ENCODE data around the gene TWF1.
A peak's percentile ranks its signal among the peaks of the same experiment; 100 is the strongest.
"Not testable (repeated sequence)": the region's sequence is repeated elsewhere in the genome, so short reads cannot be mapped to it uniquely, and the experiment has no call there.

Gene TWF1

DNA sequence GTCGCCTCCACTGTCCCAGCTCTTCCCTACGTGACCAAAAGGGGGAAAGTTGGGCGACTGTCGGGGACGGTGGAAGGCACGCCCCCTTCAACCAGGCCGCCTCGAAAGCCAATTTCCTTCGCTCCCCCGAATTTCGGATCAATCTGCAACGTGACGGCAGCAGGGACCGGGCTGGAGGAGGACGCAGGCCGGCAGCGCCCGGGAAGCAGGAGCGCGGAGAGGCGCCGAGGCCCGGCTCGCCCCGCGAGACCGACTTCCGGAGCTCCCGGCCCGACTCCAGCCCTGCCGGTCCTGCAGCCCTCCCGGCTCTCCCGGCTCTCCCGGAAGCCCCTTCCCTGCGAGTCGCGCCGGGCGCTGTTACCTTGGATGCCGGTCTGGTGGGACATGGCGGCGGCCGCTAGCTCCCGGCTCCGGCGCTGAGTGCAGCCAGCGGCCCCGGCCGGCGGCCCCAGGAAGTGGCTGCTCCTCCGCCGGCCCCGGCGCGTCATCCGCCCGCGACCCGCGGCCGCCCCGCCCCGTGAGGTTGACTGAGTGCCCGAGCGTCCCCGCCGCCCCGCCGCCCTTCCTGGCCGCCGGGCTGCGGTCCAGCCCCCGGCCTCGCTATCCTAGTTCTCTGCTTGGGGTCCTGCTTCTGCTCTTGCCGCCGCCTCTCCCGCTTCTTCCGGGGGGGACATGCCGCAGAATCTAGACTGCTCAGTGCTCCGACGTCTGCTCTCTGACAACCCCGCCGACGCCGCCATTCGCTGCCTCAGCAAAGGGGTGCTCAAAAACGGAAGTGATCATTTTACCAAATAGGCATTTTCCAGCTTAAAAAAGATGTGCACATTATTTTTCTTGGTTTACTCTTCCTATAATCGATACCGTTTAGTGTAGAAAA, at the start of gene TWF1:
TSS of gene TWF1 (minus strand) at position 458 of the 877 bp plus-strand sequence. CDS start at position 386, 72 bp downstream.
- DNase-seq = peak in 1 of 2 experiments; percentile 54

DNA sequence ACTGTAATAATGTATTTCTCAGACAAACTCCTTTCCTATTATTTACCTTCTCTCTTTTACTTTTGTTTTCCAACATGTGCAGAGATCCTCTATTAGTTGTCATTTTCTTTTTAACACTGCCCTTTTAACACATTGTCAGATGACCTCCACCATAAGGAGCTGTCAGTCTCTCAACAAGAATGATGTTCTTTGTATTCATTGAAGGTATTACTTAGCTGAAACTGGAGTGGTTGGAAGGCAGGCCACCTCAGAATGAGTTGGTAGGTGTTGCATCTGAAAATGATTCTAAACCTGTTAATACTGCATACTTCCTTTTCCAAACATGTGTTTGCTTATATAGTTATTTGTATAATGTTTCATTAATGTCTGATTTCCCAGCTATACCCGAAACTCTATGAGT, 46.6 kb upstream of the TWF1 start:
- DNase-seq = no peak

GRCh38 chr12:43848786-43849185, 42.7 kb upstream of the TWF1 start:
- no peak for DNase-seq

GRCh38 chr12:43848226-43848507, 42.0 kb upstream of the TWF1 start:
- DNase-seq = no peak

- DNase-seq = not testable (repeated sequence)
These were observed 41.5 kb upstream of the TWF1 start for GRCh38 chr12:43847425-43848225.

GRCh38 chr12:43842259-43842658, 36.1 kb upstream of the TWF1 start:
- DNase-seq = no peak

DNA sequence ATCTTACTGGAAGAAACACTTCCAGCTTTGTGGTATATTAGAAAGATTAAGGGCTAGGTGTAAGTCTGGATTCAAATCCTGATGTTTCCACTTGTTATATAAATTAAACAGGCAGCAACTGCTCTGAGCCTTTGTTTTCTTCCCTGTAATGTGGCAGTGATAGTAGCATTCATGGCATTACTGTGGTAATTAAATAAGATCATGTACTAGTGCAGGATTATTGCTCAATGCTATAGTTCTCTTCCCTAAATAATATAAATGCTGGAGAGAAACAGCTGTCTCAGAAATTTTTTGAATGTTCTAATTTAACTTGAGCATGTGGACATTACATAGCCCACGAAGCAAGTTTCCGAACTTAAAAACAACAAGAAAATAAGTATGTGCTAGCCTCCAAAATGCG, 35.1 kb upstream of the TWF1 start:
- DNase-seq = no peak

- DNase-seq = no peak
These were observed 34.2 kb upstream of the TWF1 start for GRCh38 chr12:43840338-43840737.

- no peak for DNase-seq
These were observed 30.4 kb upstream of the TWF1 start for GRCh38 chr12:43836475-43836989.

DNA sequence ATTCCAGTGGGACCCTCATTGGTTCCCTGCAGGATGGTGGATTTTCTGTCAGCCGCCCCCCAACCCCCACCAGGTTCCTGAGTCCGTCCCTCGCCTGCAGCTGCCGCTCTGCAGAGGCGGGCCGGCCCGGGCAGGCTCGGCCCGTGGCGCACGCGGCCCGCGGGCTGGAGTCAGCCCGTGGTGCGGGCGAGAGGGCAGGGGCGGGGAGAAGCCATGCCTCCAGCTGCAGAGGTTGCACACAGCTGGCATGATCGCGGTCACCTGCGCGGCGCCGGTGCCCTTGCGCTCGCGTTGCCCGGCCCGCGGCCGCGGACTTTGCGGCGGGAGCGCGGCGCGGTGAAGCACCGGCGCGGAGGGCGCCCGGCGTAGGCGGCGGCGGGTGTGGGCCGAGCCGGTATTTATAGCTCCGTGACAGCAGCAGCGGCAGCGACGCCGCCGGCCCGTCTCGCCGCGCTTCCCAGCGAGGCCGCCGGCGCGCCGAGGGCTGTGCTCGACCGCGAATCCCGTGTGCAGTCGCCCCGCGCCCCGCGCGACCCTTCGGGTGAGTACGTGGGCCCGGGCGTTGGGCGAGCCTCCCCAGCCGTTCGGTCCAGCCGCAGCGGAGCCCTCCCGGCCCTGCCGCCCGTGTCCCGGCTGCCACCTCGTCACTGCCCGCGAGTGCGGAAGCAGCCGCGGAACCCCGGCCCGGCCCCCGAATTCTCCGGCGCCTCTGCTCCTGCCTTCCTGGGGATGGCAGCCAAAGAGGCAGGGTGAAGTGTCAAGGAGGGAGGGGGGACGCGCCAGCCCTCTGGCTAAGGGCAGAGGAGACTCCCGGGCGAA, 29.7 kb upstream of the TWF1 start, which contains the start of gene TMEM117:
TSS of gene TMEM117 (plus strand) at position 426 of the 819 bp plus-strand sequence.
- no peak for DNase-seq

DNA sequence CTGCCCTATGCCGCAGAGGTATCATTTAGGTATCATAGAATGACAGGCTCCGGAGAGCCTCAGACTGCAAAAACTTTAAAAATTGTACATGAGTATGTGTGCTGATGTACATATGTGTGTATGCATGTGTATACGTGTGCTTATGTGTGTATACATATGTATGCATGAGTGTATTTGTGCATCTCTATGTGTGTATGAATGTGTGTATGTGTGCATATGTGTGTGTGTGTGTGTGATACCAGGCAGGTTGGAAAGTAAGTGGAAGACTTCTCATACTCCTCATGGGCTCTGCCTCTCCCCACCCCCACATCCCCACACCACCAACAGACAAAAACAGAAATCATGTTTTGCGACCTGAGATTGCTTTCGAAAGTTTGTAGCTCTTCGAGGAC, 29.1 kb upstream of the TWF1 start:
- no peak for DNase-seq

DNA sequence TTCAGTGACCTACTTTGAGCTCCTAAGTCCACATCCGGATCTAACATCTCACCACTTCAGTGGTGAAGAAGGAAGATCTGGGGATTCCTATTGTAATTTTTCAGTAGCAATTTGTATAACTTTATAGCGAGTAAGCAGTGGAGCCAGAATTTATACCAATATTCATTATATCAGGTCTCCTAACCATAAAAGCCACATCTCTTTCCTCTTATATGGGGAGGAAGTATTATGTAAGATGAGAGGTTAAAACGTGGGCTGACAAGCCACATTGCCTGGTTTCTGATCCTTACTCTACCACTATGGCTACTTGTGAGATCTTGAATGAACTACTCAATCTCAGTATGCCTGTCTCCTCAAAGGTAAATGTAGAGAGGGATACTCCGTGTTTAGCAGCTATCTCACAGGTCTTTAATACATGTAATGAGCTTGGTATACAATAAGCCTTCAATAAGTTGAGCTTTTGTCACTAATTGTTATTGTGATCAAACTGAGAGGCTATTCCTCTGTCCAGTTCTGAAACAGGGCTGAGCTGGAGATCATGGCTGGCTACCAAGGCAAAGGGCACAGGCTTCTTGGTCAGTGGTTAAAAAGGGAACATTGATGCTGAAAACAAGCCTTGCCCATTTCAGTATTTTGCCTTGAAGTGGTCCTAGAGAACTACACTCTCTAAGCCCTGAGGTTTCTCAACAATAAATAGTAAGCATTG, 26.5 kb upstream of the TWF1 start:
- DNase-seq = no peak

- DNase-seq = no peak
These were observed 21.0 kb upstream of the TWF1 start for GRCh38 chr12:43827093-43827492.

- DNase-seq = no peak
These were observed 20.6 kb upstream of the TWF1 start for GRCh38 chr12:43826681-43827080.

GRCh38 chr12:43824207-43824775, 18.2 kb upstream of the TWF1 start:
- no peak for DNase-seq

DNA sequence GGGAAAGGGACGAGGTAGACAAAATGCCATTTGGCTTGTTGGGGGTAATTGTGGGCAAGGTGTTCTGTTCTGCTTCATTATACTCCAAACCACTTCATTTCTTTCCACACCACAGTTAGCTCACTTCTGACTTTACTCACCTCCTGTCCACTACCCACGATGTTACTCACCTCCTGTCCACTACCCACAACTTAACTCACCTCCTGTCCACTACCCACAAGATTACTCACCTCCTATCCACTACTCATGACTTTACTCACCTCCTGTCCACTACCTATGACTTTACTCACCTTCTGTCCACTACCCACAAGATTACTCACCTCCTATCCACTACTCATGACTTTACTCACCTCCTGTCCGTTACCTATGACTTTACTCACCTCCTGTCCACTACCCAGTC, 10.1 kb upstream of the TWF1 start:
- DNase-seq = no peak

DNA sequence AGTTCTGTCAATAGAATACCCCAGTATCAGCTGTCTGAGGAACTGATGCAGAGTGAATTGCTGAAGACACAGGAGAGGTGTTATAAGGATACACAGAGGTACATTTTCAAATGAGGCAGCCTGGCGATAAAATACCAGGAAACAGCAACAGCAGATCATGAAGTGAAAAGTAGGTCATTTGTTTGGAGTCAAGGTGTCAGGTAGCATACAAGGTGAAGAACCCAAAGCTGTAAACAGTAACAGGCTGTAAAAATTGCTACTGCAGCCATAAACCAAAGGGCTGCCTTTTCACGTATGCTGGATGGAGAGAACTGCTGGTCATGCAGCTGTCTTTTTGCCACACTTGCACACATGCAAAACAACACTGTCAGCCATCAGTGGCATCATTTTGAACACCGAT, 9.3 kb upstream of the TWF1 start:
- no peak for DNase-seq

- DNase-seq = no peak
These were observed 6.8 kb upstream of the TWF1 start for GRCh38 chr12:43812926-43813325.

DNA sequence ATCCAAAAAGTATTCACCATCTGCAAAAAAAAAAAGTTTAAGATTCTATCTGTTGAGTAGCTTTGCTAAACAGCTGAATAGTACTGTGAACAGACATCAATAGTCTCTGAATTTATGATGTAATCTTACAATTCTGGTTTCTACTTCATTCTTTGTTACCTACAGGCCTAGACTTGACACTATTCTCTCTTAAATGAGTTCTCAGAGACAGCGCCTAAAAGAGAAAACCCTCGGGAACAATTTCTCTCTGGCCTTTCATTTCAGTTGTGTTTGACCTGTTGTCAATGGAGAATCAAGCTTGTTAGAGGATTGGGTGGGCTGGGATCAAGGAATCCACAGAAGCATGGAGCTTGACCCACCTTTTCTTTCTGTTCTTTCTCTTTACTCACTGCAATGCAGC, 5.9 kb upstream of the TWF1 start:
- DNase-seq = no peak

- DNase-seq = no peak
These were observed 1.3 kb upstream of the TWF1 start for GRCh38 chr12:43807386-43807785.

DNA sequence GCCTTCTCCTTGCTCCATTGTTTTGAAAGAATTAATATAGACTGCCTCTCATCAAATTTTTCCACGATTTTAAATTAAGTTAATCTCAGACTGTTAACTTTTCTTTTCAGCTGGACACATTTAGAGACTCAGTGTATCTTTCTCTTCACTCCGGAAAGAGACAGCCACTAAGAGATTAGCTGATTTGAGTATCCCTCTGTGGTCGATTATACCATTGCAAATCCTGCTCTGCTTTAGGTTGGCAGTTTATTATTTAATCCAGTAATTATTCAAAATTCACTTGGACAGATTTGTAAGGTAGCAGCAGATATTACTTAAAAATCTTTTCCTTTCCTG, 588 bp upstream of the TWF1 start:
- DNase-seq = no peak
